Neural progenitor cell (in vitro differentiated cells): ENCODE measurements around the gene CACTIN. TPM values are rescaled to one million over a fixed set of nuclear protein-coding genes. Genes with fewer than 3 reads are reported as not detected.

Source experiments
- DNase-seq: peaks from one replicate; pipeline ENCODE4 v3.0.0-alpha.2; 2016; ENCODE audit warnings: low spot score
- H2AFZ ChIP-seq: fragments of 200-600 bp; sonication (generic); replicated peaks from 2 replicates; pipeline ENCODE4 v1.6.1; 2016; ENCODE audit warnings: antibody characterized with exemption
- H3F3A ChIP-seq: fragments of 200-600 bp; sonication (generic); 2 replicates; pipeline ENCODE4 v1.6.1; 2016; ENCODE audit warnings: antibody characterized with exemption, low read depth
- H3K27ac ChIP-seq: fragments of 200-600 bp; sonication (generic); 2 replicates; pipeline ENCODE4 v1.5.1; 2016; ENCODE audit warnings: mild to moderate bottlenecking
- H3K27me3 ChIP-seq: fragments of 200-600 bp; sonication (generic); 2 replicates; pipeline ENCODE4 v1.6.1; 2016; ENCODE audit warnings: mild to moderate bottlenecking, moderate library complexity
- H3K36me3 ChIP-seq: fragments of 200-600 bp; sonication (generic); 2 replicates; pipeline ENCODE4 v1.5.1; 2016
- H3K4me1 ChIP-seq: fragments of 200-600 bp; sonication (generic); 2 replicates; pipeline ENCODE4 v1.6.1; 2016; ENCODE audit warnings: mixed run types
- H3K4me2 ChIP-seq: fragments of 200-600 bp; sonication (generic); 2 replicates; pipeline ENCODE4 v1.6.1; 2016
- H3K4me3 ChIP-seq: fragments of 200-600 bp; sonication (generic); 2 replicates; pipeline ENCODE4 v1.5.1; 2016
- H3K79me2 ChIP-seq: fragments of 200-600 bp; sonication (generic); 2 replicates; pipeline ENCODE4 v1.6.1; 2016; ENCODE audit warnings: low read depth
- H3K9ac ChIP-seq: fragments of 200-600 bp; sonication (generic); 2 replicates; pipeline ENCODE4 v1.6.1; 2016
- H3K9me3 ChIP-seq: fragments of 200-600 bp; sonication (generic); 2 replicates; pipeline ENCODE4 v1.5.1; 2016; ENCODE audit warnings: low read depth
- H4K20me1 ChIP-seq: fragments of 200-600 bp; sonication (generic); 2 replicates; pipeline ENCODE4 v1.6.1; 2016; ENCODE audit warnings: low read depth
- H3K27ac Mint-ChIP-seq: 3 replicates; pipeline ENCODE4 v1.8.0; 2021; ENCODE audit warnings: mixed read lengths
- H3K27me3 Mint-ChIP-seq: 2 replicates; pipeline ENCODE4 v1.8.0; 2022; ENCODE audit warnings: low read depth, mild to moderate bottlenecking, inconsistent platforms, moderate library complexity, mixed read lengths; ENCODE audit not compliant: insufficient read depth
- H3K36me3 Mint-ChIP-seq: 3 replicates; pipeline ENCODE4 v1.8.0; 2021; ENCODE audit warnings: mixed read lengths
- H3K4me1 Mint-ChIP-seq: 3 replicates; pipeline ENCODE4 v1.8.0; 2021; ENCODE audit warnings: mixed read lengths
- H3K4me3 Mint-ChIP-seq: 3 replicates; pipeline ENCODE4 v1.8.0; 2021; ENCODE audit warnings: mild to moderate bottlenecking, moderate library complexity, mixed read lengths
- H3K9me3 Mint-ChIP-seq: 3 replicates; pipeline ENCODE4 v1.8.0; 2020; ENCODE audit warnings: mixed read lengths
- CTCF ChIP-seq: fragments of 200-600 bp; sonication (generic); IDR thresholded peaks from 2 replicates; pipeline ENCODE4 v1.5.1; 2017; ENCODE audit warnings: antibody characterized with exemption, mild to moderate bottlenecking
- EZH2 ChIP-seq: fragments of 200-600 bp; sonication (generic); IDR thresholded peaks from 2 replicates; pipeline ENCODE4 v1.6.1; 2017; ENCODE audit warnings: antibody characterized with exemption, mild to moderate bottlenecking, moderate library complexity
- EZH2phosphoT487 ChIP-seq: fragments of 200-600 bp; sonication (generic); IDR thresholded peaks from 2 replicates; pipeline ENCODE4 v1.6.1; 2017; ENCODE audit warnings: antibody characterized with exemption
- total RNA-seq: library from RNA; depleted of rRNA; stranded (reverse); fragments of >200 nt; gene quantifications from 2 replicates; pipeline ENCODE4 v1.2.3, GENCODE V29; 2015; ENCODE audit warnings: low replicate concordance

CACTIN gene
- total RNA-seq, 1 donor from 2014 or later, result 6.0 TPM

GRCh38 chr19:3661284-3662238 is 35.0 kb upstream of the CACTIN start:
- no peaks in the 10 kb centered on the region for H3K9me3 Mint-ChIP-seq
- H3K4me1 Mint-ChIP-seq, result peaks cover 5% of the 10 kb centered on the region
- H3K27ac ChIP-seq, result no peak overlapping the region
- no peaks in the 10 kb centered on the region for H3K79me2 ChIP-seq
- peaks cover 10% of the 10 kb centered on the region for H3K36me3 Mint-ChIP-seq
- no peak overlapping the region for H3K4me2 ChIP-seq
- H2AFZ ChIP-seq, result no peak overlapping the region
- H3F3A ChIP-seq, result no peaks in the 10 kb centered on the region
- peaks cover 11% of the 10 kb centered on the region for H3K27me3 Mint-ChIP-seq
- H3K9me3 ChIP-seq, result no peaks in the 10 kb centered on the region
- no peak overlapping the region for H3K27ac Mint-ChIP-seq
- no peak overlapping the region for H3K9ac ChIP-seq
- H3K4me3 ChIP-seq, result no peak overlapping the region
- H4K20me1 ChIP-seq, result peaks cover 11% of the 10 kb centered on the region
- no peak for TF ChIP-seq EZH2
- no peak for TF ChIP-seq CTCF
- no peak for TF ChIP-seq EZH2phosphoT487
- no peak for DNase-seq
- no peak overlapping the region for H3K4me3 Mint-ChIP-seq
- no peaks in the 10 kb centered on the region for H3K36me3 ChIP-seq
- no peaks in the 10 kb centered on the region for H3K27me3 ChIP-seq
- H3K4me1 ChIP-seq, result no peaks in the 10 kb centered on the region

- DNase-seq, result no peak
- no peaks in the 10 kb centered on the region for H3K27me3 ChIP-seq
- no peaks in the 10 kb centered on the region for H3K4me1 ChIP-seq
- no peak overlapping the region for H3K4me3 Mint-ChIP-seq
- peaks cover 6% of the 10 kb centered on the region for H4K20me1 ChIP-seq
- no peaks in the 10 kb centered on the region for H3K4me1 Mint-ChIP-seq
- H2AFZ ChIP-seq, result no peak overlapping the region
- no peaks in the 10 kb centered on the region for H3K9me3 Mint-ChIP-seq
- no peak overlapping the region for H3K9ac ChIP-seq
- H3K4me2 ChIP-seq, result no peak overlapping the region
- no peak overlapping the region for H3K27ac ChIP-seq
- no peaks in the 10 kb centered on the region for H3K36me3 ChIP-seq
- H3K27ac Mint-ChIP-seq, result no peak overlapping the region
- peaks cover 7% of the 10 kb centered on the region for H3K27me3 Mint-ChIP-seq
- peaks cover 7% of the 10 kb centered on the region for H3K36me3 Mint-ChIP-seq
- no peaks in the 10 kb centered on the region for H3F3A ChIP-seq
- no peaks in the 10 kb centered on the region for H3K9me3 ChIP-seq
- H3K79me2 ChIP-seq, result no peaks in the 10 kb centered on the region
- TF ChIP-seq EZH2phosphoT487 (no peak), CTCF (no peak), EZH2 (no peak)
- H3K4me3 ChIP-seq, result no peak overlapping the region
Measured at GRCh38 chr19:3660493-3661219, 34.1 kb upstream of the CACTIN start.

GRCh38 chr19:3659746-3660112 is 33.1 kb upstream of the CACTIN start:
- no peaks in the 10 kb centered on the region for H3K4me1 Mint-ChIP-seq
- peaks cover 7% of the 10 kb centered on the region for H3K36me3 Mint-ChIP-seq
- Histone ChIP-seq H3K27ac (no peak overlapping the region), H3K9me3 (no peaks in the 10 kb centered on the region), H3K27me3 (no peaks in the 10 kb centered on the region), H3K4me2 (no peak overlapping the region), H3F3A (no peaks in the 10 kb centered on the region), H3K4me1 (no peaks in the 10 kb centered on the region), H3K9ac (no peak overlapping the region), H3K36me3 (no peaks in the 10 kb centered on the region), H3K79me2 (no peaks in the 10 kb centered on the region), H3K4me3 (no peak overlapping the region), H4K20me1 (no peaks in the 10 kb centered on the region), H2AFZ (no peak overlapping the region)
- TF ChIP-seq EZH2phosphoT487 (no peak), CTCF (no peak), EZH2 (no peak)
- H3K27ac Mint-ChIP-seq, result no peak overlapping the region
- DNase-seq, result no peak
- H3K27me3 Mint-ChIP-seq, result peaks cover 6% of the 10 kb centered on the region
- H3K9me3 Mint-ChIP-seq, result no peaks in the 10 kb centered on the region
- no peak overlapping the region for H3K4me3 Mint-ChIP-seq
